HepG2 (cell line): ENCODE measurements around the gene ABCB9. TPM values are rescaled to one million over a fixed set of nuclear protein-coding genes. Genes with fewer than 3 reads are reported as not detected.

Experiments used
- ATAC-seq: fragments of 200-7000 bp; cut with Tn5 transposase; 3 replicates; pipeline ENCODE4 v1.9.1; 2020; ENCODE audit warnings: mild to moderate bottlenecking, moderate library complexity
- BruUV-seq: library from RNA; stranded (reverse); fragments of 400-500 nt; replicated peaks from 2 replicates; lab custom pipeline; 2021; lab: Mats Ljungman, UMichigan
- CTCF ChIA-PET: fragments of 300-600 bp; formaldehyde crosslinking; extraction: SDS; loops from one replicate; lab custom pipeline; 2021; ENCODE audit warnings: low total read pairs, inconsistent platforms, low intra/inter-chr PET ratio; lab: Yijun Ruan, JAX
- POLR2A ChIA-PET: fragments of 350-600 bp; sonication (Branson Sonifier 250); formaldehyde crosslinking; loops from one replicate; lab custom pipeline; 2020; ENCODE audit warnings: antibody characterized with exemption, inconsistent platforms; lab: Yijun Ruan, JAX
- DNase-seq: peaks from one replicate; pipeline ENCODE4 v3.0.0-alpha.2; 2015; ENCODE audit warnings: low spot score
- FAIRE-seq: peaks from 3 replicates; lab custom pipeline; 2011; peaks lifted over from hg19 to GRCh38; lab: Jason Lieb, UNC
- H2AFZ ChIP-seq: one replicate; pipeline ENCODE4 v1.6.1; 2011; ENCODE audit warnings: low read length, inconsistent platforms
- H3K27ac ChIP-seq: fragments of 300-600 bp; 3 replicates; pipeline ENCODE4 v1.8.0; 2011; ENCODE audit warnings: mixed run types, mild to moderate bottlenecking, mixed read lengths, low read length, inconsistent platforms; ENCODE audit not compliant: insufficient read depth; ENCODE audit errors: extremely low read length
- H3K27me3 ChIP-seq, 2 experiments: fragments of 200-600 bp in 1 of 2; 2 replicates in 1 of 2; 3 replicates in 1 of 2; pipeline versions ENCODE4 v1.6.0 to v1.8.0; 2011; ENCODE audit warnings: low read length in 2 of 2, mild to moderate bottlenecking in 2 of 2, moderate library complexity in 2 of 2, inconsistent platforms in 1 of 2; ENCODE audit not compliant: insufficient read depth in 2 of 2, control insufficient read depth in 1 of 2
- H3K36me3 ChIP-seq, 2 experiments: fragments of 200-600 bp in 1 of 2; replicated peaks in 1 of 2; 2 replicates in 1 of 2; 3 replicates in 1 of 2; pipeline versions ENCODE4 v1.5.1 to v1.8.0; 2011; ENCODE audit warnings: low read length in 2 of 2, inconsistent platforms in 1 of 2; ENCODE audit not compliant: insufficient read depth in 2 of 2, control insufficient read depth in 1 of 2
- H3K4me1 ChIP-seq: 2 replicates; pipeline ENCODE4 v1.5.1; 2012; ENCODE audit warnings: low read length, inconsistent platforms; ENCODE audit not compliant: insufficient read depth
- H3K4me2 ChIP-seq: 2 replicates; pipeline ENCODE4 v1.6.0; 2011; ENCODE audit warnings: low read depth, low read length, inconsistent platforms
- H3K4me3 ChIP-seq, 3 experiments: fragments of 200-600 bp in 1 of 3; sonication (generic), shearing (Covaris generic) in 1 of 3; replicated peaks in 1 of 3; 2 replicates each; pipeline ENCODE4 v1.5.1; 2011 to 2016; ENCODE audit warnings: low read length in 3 of 3, inconsistent platforms in 2 of 3, low read depth in 2 of 3, mild to moderate bottlenecking in 2 of 3, control low read depth in 1 of 3, mixed read lengths in 1 of 3; ENCODE audit not compliant: insufficient read depth in 1 of 3
- H3K79me2 ChIP-seq: one replicate; pipeline ENCODE4 v1.6.1; 2011; ENCODE audit warnings: low read length, inconsistent platforms; ENCODE audit not compliant: insufficient read depth
- H3K9ac ChIP-seq: 2 replicates; pipeline ENCODE4 v1.6.0; 2011; ENCODE audit warnings: mild to moderate bottlenecking, low read depth, low read length, inconsistent platforms; ENCODE audit not compliant: insufficient read depth
- H3K9me3 ChIP-seq: 2 replicates; pipeline ENCODE4 v1.5.1; 2012; ENCODE audit warnings: mild to moderate bottlenecking, low read length
- H4K20me1 ChIP-seq: 2 replicates; pipeline ENCODE4 v1.6.0; 2011; ENCODE audit warnings: inconsistent platforms, mild to moderate bottlenecking, low read length, moderate library complexity; ENCODE audit not compliant: insufficient read depth
- CERS6 ChIP-seq: sonication (generic); formaldehyde crosslinking; IDR thresholded peaks from 2 replicates; pipeline ENCODE4 v1.5.0; 2020; ENCODE audit warnings: missing genetic modification reagents
- FOXA3 ChIP-seq: IDR thresholded peaks from 2 replicates; pipeline ENCODE4 v1.6.1; 2016; ENCODE audit warnings: missing genetic modification reagents, missing compliant biosample characterization
- GLI4 ChIP-seq: sonication (generic); formaldehyde crosslinking; IDR thresholded peaks from 2 replicates; pipeline ENCODE4 v1.5.1; 2020; ENCODE audit warnings: missing genetic modification reagents, mild to moderate bottlenecking, moderate library complexity, borderline replicate concordance
- MXD3 ChIP-seq: IDR thresholded peaks from 2 replicates; pipeline ENCODE4 v1.6.1; 2016; ENCODE audit warnings: mild to moderate bottlenecking, missing biosample characterization, missing genetic modification reagents
- MYC ChIP-seq: sonication (generic); formaldehyde crosslinking; IDR thresholded peaks from 2 replicates; pipeline ENCODE4 v1.9.0; 2021; ENCODE audit warnings: missing genetic modification reagents, borderline replicate concordance
- NFAT5 ChIP-seq: sonication (generic); formaldehyde crosslinking; IDR thresholded peaks from 2 replicates; pipeline ENCODE4 v1.4.0; 2020; ENCODE audit warnings: missing genetic modification reagents
- PHB2 ChIP-seq: fragments of 450-650 bp; IDR thresholded peaks from 2 replicates; pipeline ENCODE4 v1.6.1; 2018; ENCODE audit not compliant: partially characterized antibody
- SNAPC2 ChIP-seq: sonication (generic); formaldehyde crosslinking; IDR thresholded peaks from 2 replicates; pipeline ENCODE4 v1.8.1; 2022; ENCODE audit warnings: mild to moderate bottlenecking, missing genetic modification reagents
- STAT6 ChIP-seq: sonication (generic); formaldehyde crosslinking; IDR thresholded peaks from 2 replicates; pipeline ENCODE4 v1.4.0; 2020; ENCODE audit warnings: missing genetic modification reagents, mild to moderate bottlenecking, borderline replicate concordance
- ZBTB38 ChIP-seq: sonication (generic); formaldehyde crosslinking; IDR thresholded peaks from 2 replicates; pipeline ENCODE4 v1.5.1; 2020; ENCODE audit warnings: mild to moderate bottlenecking, missing genetic modification reagents
- ZBTB7B ChIP-seq: sonication (generic); formaldehyde crosslinking; IDR thresholded peaks from 2 replicates; pipeline ENCODE4 v1.4.0; 2020; ENCODE audit warnings: missing genetic modification reagents
- ZNF207 ChIP-seq: fragments of 450-650 bp; IDR thresholded peaks from 2 replicates; pipeline ENCODE4 v1.6.1; 2016; ENCODE audit warnings: antibody characterized with exemption, borderline replicate concordance
- ZNF512 ChIP-seq: sonication (generic); formaldehyde crosslinking; IDR thresholded peaks from 2 replicates; pipeline ENCODE4 v1.4.0; 2020; ENCODE audit warnings: mild to moderate bottlenecking, missing genetic modification reagents
- WGBS: methylation state at CpG from one replicate; pipeline ENCODE4 v1.1.6; 2017; ENCODE audit warnings: low lambda C conversion rate; 5-methylcytosine and 5-hydroxymethylcytosine counted together
- in situ Hi-C: cut with HindIII; loops from 2 replicates; pipeline ENCODE4 v1.10.0; 2017; ENCODE audit warnings: low pct_unique_long_range_greater_than_20kb; ENCODE audit not compliant: extremely low pct_ligation_motif_present
- intact Hi-C: fragments of 100-400 bp; cut with micrococcal nuclease; formaldehyde crosslinking; loops from one replicate; pipeline ENCODE4 v1.10.0; 2022; ENCODE audit not compliant: unreplicated experiment
- polyA plus RNA-seq, 8 experiments: library from polyadenylated mRNA; depleted of rRNA in 3 of 8; stranded (reverse) in 7 of 8; unstranded in 1 of 8; fragments of >200 nt; fragmentation: Illumina TruSeq in 4 of 8; extraction: Trizol in 4 of 8; gene quantifications; 2 replicates each; pipeline versions ENCODE4 v1.2.1 to v1.2.3, GENCODE V29; 2011 to 2016; ENCODE audit warnings: low read depth in 4 of 8, missing spikeins in 1 of 8, mixed read lengths in 1 of 8; ENCODE audit not compliant: insufficient read depth in 1 of 8
- total RNA-seq, 5 experiments: library from RNA; depleted of rRNA; stranded (reverse); fragments of >200 nt; fragmentation: Illumina TruSeq; extraction: Trizol; gene quantifications; 2 replicates each; pipeline ENCODE4 v1.2.3, GENCODE V29; 2016; ENCODE audit warnings: low read depth in 1 of 5

Gene ABCB9
- total and polyA plus RNA-seq, 2 of the 13 experiments (the other 11 are each of a cell fraction or from before 2014, with no cell fraction given) = 5.1 to 6.0 TPM

- BruUV-seq = no TSS peak
- no peak overlapping the region for H3K27ac ChIP-seq
These were observed 45.6 kb downstream of the ABCB9 start for GRCh38 chr12:122920687-122921086.

More at GRCh38 chr12:122920687-122921086, 45.6 kb downstream of the ABCB9 start:
- H3K9ac ChIP-seq = no peak overlapping the region
- H3K27me3 ChIP-seq = no peaks in the 10 kb centered on the region
- no peaks in the 10 kb centered on the region for H3K9me3 ChIP-seq
- intact Hi-C loops = no loop called here
- no peaks in the 10 kb centered on the region for H4K20me1 ChIP-seq
- no peak overlapping the region for H3K4me2 ChIP-seq
- TF ChIP-seq PHB2 (no peak), ZNF512 (CRISPR knock-in tag) (no peak), ZBTB7B (CRISPR knock-in tag) (no peak), ZNF207 (no peak), GLI4 (CRISPR knock-in tag) (no peak), STAT6 (CRISPR knock-in tag) (no peak), SNAPC2 (CRISPR knock-in tag) (no peak), NFAT5 (CRISPR knock-in tag) (no peak), CERS6 (CRISPR knock-in tag) (no peak), MYC (no peak), MXD3 (CRISPR knock-in tag) (no peak), ZBTB38 (CRISPR knock-in tag) (no peak), FOXA3 (no peak)
- TF ChIP-seq, all 625 proteins: peak for 0
- DNase-seq (no peak), FAIRE-seq (no peak), ATAC-seq (no peak)
- H3K4me1 ChIP-seq = peaks cover 19% of the 10 kb centered on the region
- ChIA-PET CTCF (no interaction called here), POLR2A (no interaction called here)
- H3K36me3 ChIP-seq = no peaks in the 10 kb centered on the region
- no peak overlapping the region for H3K4me3 ChIP-seq
- WGBS = 73% methylated on average over 5 of the region's 5 CpGs
- H3K79me2 ChIP-seq = no peaks in the 10 kb centered on the region
- no peak overlapping the region for H2AFZ ChIP-seq
- in situ Hi-C loops = no loop called here
